Measurements from ENCODE around the gene GPC3.
"Not testable (repeated sequence)": the region's sequence is repeated elsewhere in the genome, so short reads cannot be mapped to it uniquely, and the experiment has no call there.

GPC3 gene

DNA sequence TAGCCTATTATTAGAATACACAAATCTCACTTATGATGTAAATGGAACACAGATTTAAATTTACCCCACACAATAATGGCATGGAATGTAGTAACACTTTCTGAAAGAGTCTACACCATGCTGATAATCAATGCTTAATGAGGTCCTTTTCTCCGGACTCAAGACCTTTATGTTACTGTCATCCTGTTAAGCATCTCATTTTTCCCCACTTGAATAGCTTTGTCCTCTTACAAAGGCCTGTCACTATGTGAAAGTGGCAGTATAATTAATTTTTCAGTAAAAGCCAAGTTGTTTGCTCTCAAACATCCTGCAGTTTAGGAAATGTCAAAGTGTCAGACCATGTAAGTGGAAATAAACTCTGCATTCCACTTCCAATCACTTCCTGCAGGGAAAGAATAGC is 96.4 kb downstream of the GPC3 start:
- no peaks in the 10 kb centered on the region for H3K4me1 ChIP-seq (ENCODE audit: insufficient read depth, low read length, severe bottlenecking)

DNA sequence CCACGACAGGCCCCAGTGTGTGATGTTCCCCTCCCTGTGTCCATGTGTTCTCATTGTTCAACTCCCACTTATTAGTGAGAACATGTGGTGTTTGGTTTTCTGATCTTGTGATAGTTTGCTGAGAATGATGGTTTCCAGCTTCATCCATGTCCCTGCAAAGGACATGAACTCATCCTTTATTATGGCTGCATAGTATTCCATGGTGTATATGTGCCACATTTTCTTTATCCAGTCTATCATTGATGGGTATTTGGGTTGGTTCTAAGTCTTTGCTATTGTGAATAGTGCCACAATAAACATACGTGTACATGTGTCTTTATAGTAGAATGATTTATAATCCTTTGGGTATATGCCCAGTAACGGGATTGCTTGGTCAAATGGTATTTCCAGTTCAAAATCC is 97.3 kb downstream of the GPC3 start:
- not testable (repeated sequence) for H3K9ac ChIP-seq (ENCODE audit: low read length); H3K27me3 ChIP-seq (ENCODE audit: insufficient read depth, low read length); H3K79me2 ChIP-seq (ENCODE audit: insufficient read depth, low read length); H3K4me1 ChIP-seq (ENCODE audit: insufficient read depth, low read length, severe bottlenecking); H2AFZ ChIP-seq (ENCODE audit: low read length); H3K4me3 ChIP-seq (ENCODE audit: low read depth, low read length, poor library complexity, severe bottlenecking); H3K9me2 ChIP-seq (ENCODE audit: low read depth, low read length); H4K20me1 ChIP-seq (ENCODE audit: insufficient read depth, low read length); H3K36me3 ChIP-seq (ENCODE audit: insufficient read depth, low read length); H3F3A ChIP-seq (ENCODE audit: insufficient read depth, low read length); H3K4me2 ChIP-seq (ENCODE audit: low read length); H3K9me3 ChIP-seq (ENCODE audit: low read length); H3K27ac ChIP-seq (ENCODE audit: low read depth, low read length, poor library complexity, severe bottlenecking)

More for the DNA sequence above, 96.4 kb downstream of the GPC3 start:
- Histone ChIP-seq H3K9me2 (ENCODE audit: low read depth, low read length) (no peaks in the 10 kb centered on the region), H4K20me1 (ENCODE audit: insufficient read depth, low read length) (no peaks in the 10 kb centered on the region), H3F3A (ENCODE audit: insufficient read depth, low read length) (no peaks in the 10 kb centered on the region), H3K4me2 (ENCODE audit: low read length) (no peak overlapping the region), H3K9ac (ENCODE audit: low read length) (no peak overlapping the region), H3K79me2 (ENCODE audit: insufficient read depth, low read length) (no peaks in the 10 kb centered on the region), H3K27me3 (ENCODE audit: insufficient read depth, low read length) (no peaks in the 10 kb centered on the region), H3K36me3 (ENCODE audit: insufficient read depth, low read length) (no peaks in the 10 kb centered on the region), H3K27ac (ENCODE audit: low read depth, low read length, poor library complexity, severe bottlenecking) (no peak overlapping the region), H3K9me3 (ENCODE audit: low read length) (no peaks in the 10 kb centered on the region), H3K4me3 (ENCODE audit: low read depth, low read length, poor library complexity, severe bottlenecking) (no peak overlapping the region), H2AFZ (ENCODE audit: low read length) (no peak overlapping the region)
- TF ChIP-seq CTCF (IDR thresholded peaks at IDR 0.05; ENCODE audit: low read length) (no peak), EZH2 (IDR thresholded peaks at IDR 0.05; ENCODE audit: borderline replicate concordance, low read length) (no peak)

- no peaks in the 10 kb centered on the region for H3K36me3 ChIP-seq (ENCODE audit: insufficient read depth, low read length)
- no peaks in the 10 kb centered on the region for H3K27me3 ChIP-seq (ENCODE audit: insufficient read depth, low read length)
- no peak overlapping the region for H3K4me3 ChIP-seq (ENCODE audit: low read depth, low read length, poor library complexity, severe bottlenecking)
- no peak overlapping the region for H2AFZ ChIP-seq (ENCODE audit: low read length)
- no peak overlapping the region for H3K9ac ChIP-seq (ENCODE audit: low read length)
- H3K27ac ChIP-seq (ENCODE audit: low read depth, low read length, poor library complexity, severe bottlenecking): no peak overlapping the region
- no peaks in the 10 kb centered on the region for H3K4me1 ChIP-seq (ENCODE audit: insufficient read depth, low read length, severe bottlenecking)
- no peaks in the 10 kb centered on the region for H3K9me2 ChIP-seq (ENCODE audit: low read depth, low read length)
- no peak overlapping the region for H3K4me2 ChIP-seq (ENCODE audit: low read length)
- H3F3A ChIP-seq (ENCODE audit: insufficient read depth, low read length): no peaks in the 10 kb centered on the region
- H4K20me1 ChIP-seq (ENCODE audit: insufficient read depth, low read length): no peaks in the 10 kb centered on the region
- H3K79me2 ChIP-seq (ENCODE audit: insufficient read depth, low read length): no peaks in the 10 kb centered on the region
- no peaks in the 10 kb centered on the region for H3K9me3 ChIP-seq (ENCODE audit: low read length)
- TF ChIP-seq EZH2 (IDR thresholded peaks at IDR 0.05; ENCODE audit: borderline replicate concordance, low read length) (no peak), CTCF (IDR thresholded peaks at IDR 0.05; ENCODE audit: low read length) (no peak)
Measured at GRCh38 chrX:133884430-133885394, 100.7 kb downstream of the GPC3 start.

DNA sequence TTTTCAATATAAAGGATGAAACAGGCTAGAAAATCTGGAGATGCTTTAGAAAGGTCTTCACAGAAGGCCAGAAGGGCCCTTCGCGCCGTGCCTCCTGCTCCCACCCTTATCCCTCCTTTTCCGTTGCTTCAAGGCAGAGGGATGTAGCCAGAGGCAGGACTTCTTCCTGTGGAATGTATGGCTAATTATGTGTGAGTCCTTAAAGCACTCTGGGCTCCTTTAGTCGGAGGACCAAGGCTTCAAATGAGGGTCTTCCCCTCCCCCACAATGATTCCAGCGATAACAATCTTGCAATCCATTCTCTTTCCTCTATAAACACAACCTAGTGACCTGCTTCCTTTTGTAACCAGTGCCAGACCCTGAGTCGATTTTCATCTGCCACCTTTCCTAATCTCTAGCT is 103.5 kb downstream of the GPC3 start:
- TF ChIP-seq CTCF (IDR thresholded peaks at IDR 0.05; ENCODE audit: low read length) (no peak), EZH2 (IDR thresholded peaks at IDR 0.05; ENCODE audit: borderline replicate concordance, low read length) (no peak)
- H3K4me3 ChIP-seq (ENCODE audit: low read depth, low read length, poor library complexity, severe bottlenecking): no peak overlapping the region
- no peaks in the 10 kb centered on the region for H4K20me1 ChIP-seq (ENCODE audit: insufficient read depth, low read length)
- no peak overlapping the region for H3K4me2 ChIP-seq (ENCODE audit: low read length)
- H3K4me1 ChIP-seq (ENCODE audit: insufficient read depth, low read length, severe bottlenecking): no peaks in the 10 kb centered on the region
- no peaks in the 10 kb centered on the region for H3K27me3 ChIP-seq (ENCODE audit: insufficient read depth, low read length)
- H2AFZ ChIP-seq (ENCODE audit: low read length): no peak overlapping the region
- no peak overlapping the region for H3K9ac ChIP-seq (ENCODE audit: low read length)
- H3K9me3 ChIP-seq (ENCODE audit: low read length): no peaks in the 10 kb centered on the region
- no peak overlapping the region for H3K27ac ChIP-seq (ENCODE audit: low read depth, low read length, poor library complexity, severe bottlenecking)
- no peaks in the 10 kb centered on the region for H3K36me3 ChIP-seq (ENCODE audit: insufficient read depth, low read length)
- H3F3A ChIP-seq (ENCODE audit: insufficient read depth, low read length): no peaks in the 10 kb centered on the region
- H3K79me2 ChIP-seq (ENCODE audit: insufficient read depth, low read length): no peaks in the 10 kb centered on the region
- no peaks in the 10 kb centered on the region for H3K9me2 ChIP-seq (ENCODE audit: low read depth, low read length)
